ENCODE measurements around the gene MRFAP1.

GRCh38 chr4:6660430-6660829 lies 19.9 kb downstream of the MRFAP1 start:
- TF ChIP-seq CTCF (IDR thresholded peaks at IDR 0.05; ENCODE audit: poor library complexity, severe bottlenecking) = no peak
- TF ChIP-seq SMC3 (conservative IDR thresholded peaks at IDR 0.05; ENCODE audit: poor library complexity) = no peak
- no peak for TF ChIP-seq POLR2AphosphoS5 (IDR thresholded peaks at IDR 0.05)

Measured in neural cell (in vitro differentiated cells).